HG03066 (cell line): Measurements from ENCODE around the gene PPP1R9B.

Experiments
- ATAC-seq: cut with Tn5 transposase; IDR thresholded peaks from one replicate; pipeline ENCODE4 v1.9.1; 2021; ENCODE audit warnings: low read depth; ENCODE audit not compliant: unreplicated experiment

PPP1R9B gene

GRCh38 chr17:50161023-50161910 is 10.8 kb upstream of the PPP1R9B start:
- ATAC-seq = peak; percentile 82

GRCh38 chr17:50157891-50158290 is 7.4 kb upstream of the PPP1R9B start:
- no peak for ATAC-seq

GRCh38 chr17:50155115-50155819 is 4.8 kb upstream of the PPP1R9B start:
- ATAC-seq = no peak

DNA sequence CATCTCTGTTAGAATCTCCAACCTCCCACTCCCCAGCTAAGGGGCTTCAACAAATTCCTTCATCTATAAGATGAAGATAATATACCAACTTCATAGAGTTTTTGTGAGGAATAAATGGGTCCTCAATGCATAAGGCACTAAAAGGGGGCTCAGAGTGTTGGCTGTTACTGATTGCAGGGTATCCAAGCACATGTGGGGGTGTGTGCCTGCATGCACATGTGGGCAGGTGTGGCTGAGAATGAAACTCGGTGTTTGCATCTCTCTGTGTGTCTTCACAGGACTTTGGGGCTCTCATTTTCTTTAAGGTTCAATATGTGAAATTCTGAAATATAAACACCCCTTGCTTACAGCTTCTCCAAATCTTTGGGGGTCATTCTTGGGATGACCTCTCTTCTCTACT is 4.1 kb upstream of the PPP1R9B start:
- no peak for ATAC-seq

- no peak for ATAC-seq
These were observed 3.4 kb upstream of the PPP1R9B start for GRCh38 chr17:50153650-50154575.

DNA sequence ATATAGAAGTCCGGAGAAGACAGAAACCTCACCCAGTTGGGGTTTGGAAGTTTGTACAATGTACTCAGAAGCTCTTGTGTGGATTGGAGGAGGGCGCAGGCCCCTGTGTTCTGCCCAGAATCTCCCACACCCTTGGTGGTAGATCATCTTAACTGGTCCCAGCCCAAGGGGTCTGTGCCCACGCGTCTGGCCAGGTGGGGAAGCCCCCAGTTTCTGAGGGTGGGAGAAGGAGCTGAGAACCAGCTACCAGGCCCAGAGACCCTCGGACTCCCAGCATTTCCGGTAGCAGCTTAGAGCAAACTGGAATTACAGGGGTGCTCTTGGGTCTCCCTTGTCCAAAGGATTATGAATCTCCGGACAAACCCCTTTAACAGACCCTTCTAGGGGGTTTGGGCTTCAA is 2.3 kb upstream of the PPP1R9B start:
- no peak for ATAC-seq

GRCh38 chr17:50151937-50152547 is 1.6 kb upstream of the PPP1R9B start:
- ATAC-seq = peak; percentile 36

GRCh38 chr17:50151041-50151936 is 812 bp upstream of the PPP1R9B start:
- peak; percentile 3 for ATAC-seq

DNA sequence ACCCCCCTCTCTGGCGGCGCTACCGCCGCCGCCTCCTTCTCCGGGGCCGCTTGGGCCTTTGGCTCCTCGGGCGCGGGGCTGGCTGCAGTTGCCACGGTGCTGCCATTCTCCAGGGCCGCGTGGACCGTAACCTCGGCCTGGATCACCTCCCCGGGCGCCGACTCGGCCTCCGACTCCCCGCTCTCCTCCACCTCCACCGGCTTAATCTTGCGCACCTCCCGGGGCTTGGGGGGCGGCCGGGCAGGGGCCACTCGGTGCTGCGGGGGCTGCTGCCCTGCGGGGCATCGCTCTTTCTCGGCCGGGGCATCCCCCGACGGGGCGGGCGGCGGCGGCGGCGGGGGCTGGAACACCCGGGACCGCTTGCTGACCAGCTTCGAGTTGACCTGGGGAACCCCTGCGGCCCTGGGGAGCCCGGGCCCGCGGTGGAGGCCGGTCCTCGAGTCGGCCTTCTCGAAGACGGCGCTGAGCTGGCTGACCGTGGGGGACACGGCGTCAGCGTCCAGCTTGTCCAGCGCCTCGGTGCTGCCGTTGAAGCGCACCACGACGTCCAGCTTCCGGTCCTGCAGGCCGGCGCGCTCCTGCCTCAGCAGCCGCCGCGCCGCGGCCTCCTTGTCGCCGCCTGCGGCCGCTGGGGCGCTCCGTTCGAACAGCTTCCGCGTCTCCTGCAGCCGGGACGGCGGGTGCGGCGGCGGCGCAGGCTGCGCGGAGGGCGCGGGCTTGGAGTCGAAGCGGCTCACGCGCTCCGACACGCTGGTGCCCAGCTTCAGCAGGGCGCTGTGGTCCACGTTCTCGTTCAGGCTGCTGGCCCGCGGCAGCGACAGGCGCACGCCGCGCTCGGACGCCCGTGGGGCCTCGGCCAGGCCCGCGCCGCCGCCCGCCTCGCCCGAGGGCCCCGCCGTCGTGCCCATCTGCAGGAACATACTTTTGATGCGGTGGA is 792 bp downstream of the PPP1R9B start:
- ATAC-seq = no peak

DNA sequence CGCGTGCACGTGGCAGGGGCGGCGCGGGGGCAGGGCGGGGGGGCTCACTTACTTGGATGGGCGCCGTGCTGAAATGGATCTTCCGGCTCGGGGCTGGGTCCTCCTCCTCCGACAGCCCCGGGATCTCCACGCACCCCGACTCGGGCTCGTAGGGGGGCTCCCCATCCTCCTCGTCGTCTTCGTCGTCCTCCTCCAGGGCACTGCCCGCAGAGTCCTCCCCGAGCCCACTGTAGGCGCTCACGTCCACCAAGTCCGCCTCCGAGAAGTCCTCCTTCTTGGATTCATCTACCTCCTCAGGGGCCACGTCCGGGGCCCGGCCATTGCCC is 1.4 kb downstream of the PPP1R9B start:
- ATAC-seq = no peak

- ATAC-seq = peak; percentile 42
These were observed 2.0 kb downstream of the PPP1R9B start for GRCh38 chr17:50148226-50149090.

DNA sequence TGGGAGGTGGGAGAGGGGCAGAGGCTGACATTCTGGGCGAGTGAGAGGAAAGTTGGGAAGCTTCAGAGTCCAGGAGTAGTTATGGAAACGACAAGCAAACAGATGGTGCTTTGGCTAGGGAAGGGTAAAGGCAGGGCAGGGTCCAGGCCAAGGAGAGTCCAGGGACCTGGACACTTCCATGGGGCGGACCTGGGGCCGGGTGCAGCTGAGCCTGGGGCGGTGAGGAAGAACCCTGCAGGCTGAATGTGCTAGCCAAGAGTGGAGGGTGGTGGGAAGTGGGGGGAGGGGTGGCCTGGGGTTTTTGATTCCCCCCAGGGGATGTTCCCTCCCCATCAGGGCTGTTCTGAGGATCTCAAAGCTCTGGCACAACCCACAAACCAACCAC is 2.6 kb downstream of the PPP1R9B start:
- no peak for ATAC-seq

- ATAC-seq = no peak
These were observed 3.4 kb downstream of the PPP1R9B start for GRCh38 chr17:50146927-50147665.

GRCh38 chr17:50146230-50146926 is 4.1 kb downstream of the PPP1R9B start:
- ATAC-seq = no peak

DNA sequence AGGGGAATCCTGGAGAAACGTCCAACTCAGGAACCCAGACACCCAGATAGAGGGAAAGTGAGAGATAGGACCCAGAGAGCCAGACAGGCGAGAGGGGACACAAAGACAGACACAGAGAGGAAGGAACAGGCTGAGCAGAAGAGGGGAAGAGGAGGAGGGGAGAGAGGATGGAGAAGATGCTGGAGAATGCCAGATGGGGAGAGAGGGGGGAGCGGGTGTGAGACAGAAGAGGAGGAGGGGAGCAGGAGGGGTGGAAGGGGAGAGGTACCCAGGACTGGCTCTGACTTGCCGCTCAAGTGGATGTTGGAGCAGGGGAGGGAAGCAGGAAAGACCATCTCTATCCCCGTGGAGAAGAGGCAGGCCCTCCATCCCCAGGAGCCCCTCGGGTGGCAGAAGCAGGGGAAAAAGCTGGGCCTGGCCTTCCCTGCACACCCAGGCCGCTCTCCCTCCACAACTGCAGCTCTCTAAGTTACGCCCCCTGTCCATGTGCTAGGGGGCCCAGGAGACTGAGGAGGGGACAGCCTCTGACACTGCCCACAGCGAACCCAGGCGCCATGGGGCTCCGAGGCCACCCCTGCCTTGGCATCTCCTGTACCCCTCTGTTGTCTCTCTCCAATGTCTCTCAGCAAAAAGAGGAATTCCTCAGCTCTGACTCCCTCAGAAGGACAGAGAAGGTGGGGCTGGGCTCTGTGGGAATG is 4.8 kb downstream of the PPP1R9B start:
- no peak for ATAC-seq
